SK-N-SH (cell line): Measurements from ENCODE around the gene NECTIN1.

Experiments used
- EP300 ChIP-seq, 2 experiments: IDR thresholded peaks; 2 replicates each; pipeline versions ENCODE4 v1.4.0 to v1.6.1; 2012; ENCODE audit warnings: borderline replicate concordance in 1 of 2, low read depth in 1 of 2, low read length in 1 of 2
- EZH2phosphoT487 ChIP-seq: fragments of 200-600 bp; sonication (generic); IDR thresholded peaks from 2 replicates; pipeline ENCODE4 v1.6.1; 2017; ENCODE audit warnings: low read depth, mixed run types, mild to moderate bottlenecking, antibody characterized with exemption, moderate library complexity, borderline replicate concordance
- FOSL2 ChIP-seq: IDR thresholded peaks from 2 replicates; pipeline ENCODE4 v1.4.0; 2012; ENCODE audit warnings: low read depth, mild to moderate bottlenecking, moderate library complexity, borderline replicate concordance
- FOXM1 ChIP-seq: IDR thresholded peaks from 2 replicates; pipeline ENCODE4 v1.4.0; 2012; ENCODE audit warnings: low read depth, mild to moderate bottlenecking
- NFIC ChIP-seq: IDR thresholded peaks from 2 replicates; pipeline ENCODE4 v1.4.0; 2012; ENCODE audit warnings: borderline replicate concordance
- POLR2AphosphoS5 ChIP-seq: IDR thresholded peaks from 2 replicates; pipeline ENCODE4 v1.6.1; 2012; ENCODE audit warnings: low read depth, low read length
- RFX5 ChIP-seq: IDR thresholded peaks from 2 replicates; pipeline ENCODE4 v1.6.1; 2012; ENCODE audit warnings: mild to moderate bottlenecking, improper control_type of control experiment, low read length
- SIN3A ChIP-seq: IDR thresholded peaks from 2 replicates; pipeline ENCODE4 v1.6.1; 2012; ENCODE audit warnings: low read depth, mild to moderate bottlenecking, low read length, moderate library complexity, borderline replicate concordance
- TAF1 ChIP-seq: IDR thresholded peaks from 2 replicates; pipeline ENCODE4 v1.6.1; 2012; ENCODE audit warnings: low read depth, mild to moderate bottlenecking, low read length, moderate library complexity, borderline replicate concordance
- TEAD4 ChIP-seq: IDR thresholded peaks from 2 replicates; pipeline ENCODE4 v1.4.0; 2012; ENCODE audit warnings: mild to moderate bottlenecking, borderline replicate concordance; ENCODE audit not compliant: insufficient read depth
- YY1 ChIP-seq: IDR thresholded peaks from 2 replicates; pipeline ENCODE4 v1.4.0; 2012; ENCODE audit warnings: low read depth, mild to moderate bottlenecking
- TF ChIP-seq, protein P1 (sequence below): IDR thresholded peaks from 2 replicates; pipeline ENCODE4 v1.4.0; 2012; ENCODE audit warnings: low read depth, borderline replicate concordance
- TF ChIP-seq, protein P2 (sequence below): fragments of 200-600 bp; sonication (generic); IDR thresholded peaks from 2 replicates; pipeline ENCODE4 v1.6.1; 2017; ENCODE audit warnings: antibody characterized with exemption, mild to moderate bottlenecking, moderate library complexity
- TF ChIP-seq, protein P3 (sequence below): IDR thresholded peaks from 2 replicates; pipeline ENCODE4 v1.6.1; 2012; ENCODE audit warnings: mild to moderate bottlenecking, low read depth, low read length, moderate library complexity

DNA sequence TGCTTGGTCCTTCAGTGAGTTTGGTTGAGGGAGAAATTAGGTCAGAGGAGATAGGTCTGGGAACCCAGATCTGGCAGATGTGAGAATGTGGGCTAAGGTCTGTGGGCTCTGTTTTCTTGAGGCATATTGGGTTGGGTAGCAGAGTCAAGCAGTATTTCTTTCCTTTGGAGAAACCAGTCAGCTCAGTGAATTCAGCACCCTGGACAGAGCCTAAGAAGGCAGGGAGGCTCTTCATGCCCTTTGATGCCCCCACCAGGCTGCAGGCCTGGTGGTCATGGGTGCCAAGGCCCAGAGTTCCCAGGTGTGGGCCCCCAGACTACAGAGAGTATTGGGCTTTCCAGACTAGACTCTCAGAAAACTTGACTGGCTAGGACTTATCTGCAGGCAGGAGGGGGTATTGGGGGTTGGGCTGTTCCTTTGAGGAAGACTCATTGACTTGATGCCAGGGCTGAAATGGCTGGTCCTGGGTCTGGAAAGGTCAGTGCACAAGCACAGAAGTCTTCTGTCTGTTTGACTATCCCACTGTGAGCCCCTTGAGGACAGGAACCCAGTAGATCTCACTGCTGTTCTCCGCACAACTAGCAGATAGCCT, 45.3 kb upstream of the NECTIN1 start:
- TF ChIP-seq EZH2phosphoT487 (no peak), FOXM1 (no peak), YY1 (no peak), TAF1 (no peak), RFX5 (no peak), FOSL2 (no peak), SIN3A (no peak), NFIC (no peak), TEAD4 (no peak), EP300 (IDR thresholded peaks at IDR 0.05; ENCODE audit: borderline replicate concordance in 1 of 2, low read depth in 1 of 2, low read length in 1 of 2) (no peak), POLR2AphosphoS5 (no peak)
- TF ChIP-seq, protein P1, sequence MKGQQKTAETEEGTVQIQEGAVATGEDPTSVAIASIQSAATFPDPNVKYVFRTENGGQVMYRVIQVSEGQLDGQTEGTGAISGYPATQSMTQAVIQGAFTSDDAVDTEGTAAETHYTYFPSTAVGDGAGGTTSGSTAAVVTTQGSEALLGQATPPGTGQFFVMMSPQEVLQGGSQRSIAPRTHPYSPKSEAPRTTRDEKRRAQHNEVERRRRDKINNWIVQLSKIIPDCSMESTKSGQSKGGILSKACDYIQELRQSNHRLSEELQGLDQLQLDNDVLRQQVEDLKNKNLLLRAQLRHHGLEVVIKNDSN: no peak
- TF ChIP-seq, protein P2, sequence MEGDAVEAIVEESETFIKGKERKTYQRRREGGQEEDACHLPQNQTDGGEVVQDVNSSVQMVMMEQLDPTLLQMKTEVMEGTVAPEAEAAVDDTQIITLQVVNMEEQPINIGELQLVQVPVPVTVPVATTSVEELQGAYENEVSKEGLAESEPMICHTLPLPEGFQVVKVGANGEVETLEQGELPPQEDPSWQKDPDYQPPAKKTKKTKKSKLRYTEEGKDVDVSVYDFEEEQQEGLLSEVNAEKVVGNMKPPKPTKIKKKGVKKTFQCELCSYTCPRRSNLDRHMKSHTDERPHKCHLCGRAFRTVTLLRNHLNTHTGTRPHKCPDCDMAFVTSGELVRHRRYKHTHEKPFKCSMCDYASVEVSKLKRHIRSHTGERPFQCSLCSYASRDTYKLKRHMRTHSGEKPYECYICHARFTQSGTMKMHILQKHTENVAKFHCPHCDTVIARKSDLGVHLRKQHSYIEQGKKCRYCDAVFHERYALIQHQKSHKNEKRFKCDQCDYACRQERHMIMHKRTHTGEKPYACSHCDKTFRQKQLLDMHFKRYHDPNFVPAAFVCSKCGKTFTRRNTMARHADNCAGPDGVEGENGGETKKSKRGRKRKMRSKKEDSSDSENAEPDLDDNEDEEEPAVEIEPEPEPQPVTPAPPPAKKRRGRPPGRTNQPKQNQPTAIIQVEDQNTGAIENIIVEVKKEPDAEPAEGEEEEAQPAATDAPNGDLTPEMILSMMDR: no peak
- TF ChIP-seq, protein P3, sequence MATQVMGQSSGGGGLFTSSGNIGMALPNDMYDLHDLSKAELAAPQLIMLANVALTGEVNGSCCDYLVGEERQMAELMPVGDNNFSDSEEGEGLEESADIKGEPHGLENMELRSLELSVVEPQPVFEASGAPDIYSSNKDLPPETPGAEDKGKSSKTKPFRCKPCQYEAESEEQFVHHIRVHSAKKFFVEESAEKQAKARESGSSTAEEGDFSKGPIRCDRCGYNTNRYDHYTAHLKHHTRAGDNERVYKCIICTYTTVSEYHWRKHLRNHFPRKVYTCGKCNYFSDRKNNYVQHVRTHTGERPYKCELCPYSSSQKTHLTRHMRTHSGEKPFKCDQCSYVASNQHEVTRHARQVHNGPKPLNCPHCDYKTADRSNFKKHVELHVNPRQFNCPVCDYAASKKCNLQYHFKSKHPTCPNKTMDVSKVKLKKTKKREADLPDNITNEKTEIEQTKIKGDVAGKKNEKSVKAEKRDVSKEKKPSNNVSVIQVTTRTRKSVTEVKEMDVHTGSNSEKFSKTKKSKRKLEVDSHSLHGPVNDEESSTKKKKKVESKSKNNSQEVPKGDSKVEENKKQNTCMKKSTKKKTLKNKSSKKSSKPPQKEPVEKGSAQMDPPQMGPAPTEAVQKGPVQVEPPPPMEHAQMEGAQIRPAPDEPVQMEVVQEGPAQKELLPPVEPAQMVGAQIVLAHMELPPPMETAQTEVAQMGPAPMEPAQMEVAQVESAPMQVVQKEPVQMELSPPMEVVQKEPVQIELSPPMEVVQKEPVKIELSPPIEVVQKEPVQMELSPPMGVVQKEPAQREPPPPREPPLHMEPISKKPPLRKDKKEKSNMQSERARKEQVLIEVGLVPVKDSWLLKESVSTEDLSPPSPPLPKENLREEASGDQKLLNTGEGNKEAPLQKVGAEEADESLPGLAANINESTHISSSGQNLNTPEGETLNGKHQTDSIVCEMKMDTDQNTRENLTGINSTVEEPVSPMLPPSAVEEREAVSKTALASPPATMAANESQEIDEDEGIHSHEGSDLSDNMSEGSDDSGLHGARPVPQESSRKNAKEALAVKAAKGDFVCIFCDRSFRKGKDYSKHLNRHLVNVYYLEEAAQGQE: peak; percentile 96
